ENCODE measurements around the gene GOSR1. TPM values are rescaled to one million over a fixed set of nuclear protein-coding genes. Genes with fewer than 3 reads are reported as not detected.
"Not testable (repeated sequence)": the region's sequence is repeated elsewhere in the genome, so short reads cannot be mapped to it uniquely, and the experiment has no call there.

Gene GOSR1
- total RNA-seq, 2 donors from 2014 or later = 50.8 to 57.3 TPM

- DNase-seq = no peak
- H3K9ac ChIP-seq (ENCODE audit: extremely low read depth, low read length, poor library complexity, severe bottlenecking) = no peak overlapping the region
- Mint-ChIP-seq H3K4me3 (no peak overlapping the region), H3K4me1 (no peaks in the 10 kb centered on the region), H3K9me3 (peaks cover 29% of the 10 kb centered on the region), H3K27ac (no peak overlapping the region), H3K27me3 (ENCODE audit: insufficient read depth) (no peaks in the 10 kb centered on the region), H3K36me3 (ENCODE audit: low read depth) (peaks cover 65% of the 10 kb centered on the region)
- no peak for TF ChIP-seq CTCF (conservative IDR thresholded peaks at IDR 0.05)
- H3K27ac ChIP-seq (ENCODE audit: low read depth, low read length) = no peak overlapping the region
- no peaks in the 10 kb centered on the region for H3K4me1 ChIP-seq (ENCODE audit: control insufficient read depth, insufficient read depth, low read length)
- H3K4me3 ChIP-seq (ENCODE audit: low read length) = peak overlapping the region; percentile 51
- 98 to 100% methylated on average over 2 to 7 of the region's 7 CpGs for WGBS, 2 experiments (ENCODE audit: insufficient coverage in 1 of 2, insufficient read length in 1 of 2)
- H3K9me3 ChIP-seq (ENCODE audit: control insufficient read depth, low read length) = peaks cover 32% of the 10 kb centered on the region
- no peaks in the 10 kb centered on the region for H3K27me3 ChIP-seq (ENCODE audit: control insufficient read depth, insufficient read depth, low read length, poor library complexity, severe bottlenecking)
- H3K36me3 ChIP-seq (ENCODE audit: control insufficient read depth, insufficient read depth, low read length) = peaks cover 51% of the 10 kb centered on the region
These were observed 44.6 kb downstream of the GOSR1 start for GRCh38 chr17:30521766-30522165.

- not testable (repeated sequence) for H3K4me1 ChIP-seq (ENCODE audit: control insufficient read depth, insufficient read depth, low read length); DNase-seq; H3K27ac ChIP-seq (ENCODE audit: low read depth, low read length); H3K4me3 Mint-ChIP-seq; H3K9ac ChIP-seq (ENCODE audit: extremely low read depth, low read length, poor library complexity, severe bottlenecking); H3K4me1 Mint-ChIP-seq; H3K27me3 ChIP-seq (ENCODE audit: control insufficient read depth, insufficient read depth, low read length, poor library complexity, severe bottlenecking); H3K27ac Mint-ChIP-seq; H3K4me3 ChIP-seq (ENCODE audit: low read length); H3K27me3 Mint-ChIP-seq (ENCODE audit: insufficient read depth)
- H3K9me3 Mint-ChIP-seq = peaks cover 29% of the 10 kb centered on the region
- peaks cover 54% of the 10 kb centered on the region for H3K36me3 Mint-ChIP-seq (ENCODE audit: low read depth)
- 95% methylated on average over 25 of the region's 35 CpGs; no CpG with 5 or more reads in 1 of the 2 experiments for WGBS, 2 experiments (ENCODE audit: insufficient coverage in 1 of 2, insufficient read length in 1 of 2)
- Histone ChIP-seq H3K9me3 (ENCODE audit: control insufficient read depth, low read length) (peaks cover 32% of the 10 kb centered on the region), H3K36me3 (ENCODE audit: control insufficient read depth, insufficient read depth, low read length) (peaks cover 44% of the 10 kb centered on the region)
These were observed 46.0 kb downstream of the GOSR1 start for GRCh38 chr17:30523236-30523635.

GRCh38 chr17:30524847-30525246 is 47.6 kb downstream of the GOSR1 start:
- no peaks in the 10 kb centered on the region for H3K4me1 ChIP-seq (ENCODE audit: control insufficient read depth, insufficient read depth, low read length)
- peaks cover 36% of the 10 kb centered on the region for H3K36me3 ChIP-seq (ENCODE audit: control insufficient read depth, insufficient read depth, low read length)
- H3K4me3 ChIP-seq (ENCODE audit: low read length) = no peak overlapping the region
- 89 to 90% methylated on average over 2 to 3 of the region's 3 CpGs for WGBS, 2 experiments (ENCODE audit: insufficient coverage in 1 of 2, insufficient read length in 1 of 2)
- no peaks in the 10 kb centered on the region for H3K4me1 Mint-ChIP-seq
- no peaks in the 10 kb centered on the region for H3K27me3 Mint-ChIP-seq (ENCODE audit: insufficient read depth)
- peaks cover 29% of the 10 kb centered on the region for H3K9me3 Mint-ChIP-seq
- TF ChIP-seq CTCF (conservative IDR thresholded peaks at IDR 0.05) = no peak
- no peak overlapping the region for H3K27ac ChIP-seq (ENCODE audit: low read depth, low read length)
- peaks cover 30% of the 10 kb centered on the region for H3K9me3 ChIP-seq (ENCODE audit: control insufficient read depth, low read length)
- no peak overlapping the region for H3K9ac ChIP-seq (ENCODE audit: extremely low read depth, low read length, poor library complexity, severe bottlenecking)
- no peak overlapping the region for H3K27ac Mint-ChIP-seq
- DNase-seq = no peak
- peaks cover 46% of the 10 kb centered on the region for H3K36me3 Mint-ChIP-seq (ENCODE audit: low read depth)
- H3K27me3 ChIP-seq (ENCODE audit: control insufficient read depth, insufficient read depth, low read length, poor library complexity, severe bottlenecking) = no peaks in the 10 kb centered on the region
- no peak overlapping the region for H3K4me3 Mint-ChIP-seq

GRCh38 chr17:30526401-30526800 is 49.2 kb downstream of the GOSR1 start:
- Mint-ChIP-seq H3K36me3 (ENCODE audit: low read depth) (peaks cover 30% of the 10 kb centered on the region), H3K4me3 (no peak overlapping the region), H3K4me1 (no peaks in the 10 kb centered on the region), H3K9me3 (peaks cover 22% of the 10 kb centered on the region), H3K27ac (no peak overlapping the region), H3K27me3 (ENCODE audit: insufficient read depth) (no peaks in the 10 kb centered on the region)
- Histone ChIP-seq H3K9me3 (ENCODE audit: control insufficient read depth, low read length) (peaks cover 14% of the 10 kb centered on the region), H3K4me1 (ENCODE audit: control insufficient read depth, insufficient read depth, low read length) (no peaks in the 10 kb centered on the region), H3K27me3 (ENCODE audit: control insufficient read depth, insufficient read depth, low read length, poor library complexity, severe bottlenecking) (no peaks in the 10 kb centered on the region), H3K9ac (ENCODE audit: extremely low read depth, low read length, poor library complexity, severe bottlenecking) (no peak overlapping the region), H3K36me3 (ENCODE audit: control insufficient read depth, insufficient read depth, low read length) (peaks cover 22% of the 10 kb centered on the region), H3K4me3 (ENCODE audit: low read length) (no peak overlapping the region), H3K27ac (ENCODE audit: low read depth, low read length) (no peak overlapping the region)
- TF ChIP-seq CTCF (conservative IDR thresholded peaks at IDR 0.05) = no peak
- DNase-seq = no peak
- WGBS, 2 experiments (ENCODE audit: insufficient coverage in 1 of 2, insufficient read length in 1 of 2) = 94 to 100% methylated on average over 2 of the region's 2 CpGs

GRCh38 chr17:30528701-30529100 is 51.5 kb downstream of the GOSR1 start:
- H3K27ac Mint-ChIP-seq; H3K36me3 Mint-ChIP-seq (ENCODE audit: low read depth); H3K9ac ChIP-seq (ENCODE audit: extremely low read depth, low read length, poor library complexity, severe bottlenecking); H3K4me3 Mint-ChIP-seq; H3K9me3 ChIP-seq (ENCODE audit: control insufficient read depth, low read length); H3K4me1 ChIP-seq (ENCODE audit: control insufficient read depth, insufficient read depth, low read length); H3K4me1 Mint-ChIP-seq; DNase-seq; H3K4me3 ChIP-seq (ENCODE audit: low read length); H3K27ac ChIP-seq (ENCODE audit: low read depth, low read length); H3K27me3 Mint-ChIP-seq (ENCODE audit: insufficient read depth); H3K36me3 ChIP-seq (ENCODE audit: control insufficient read depth, insufficient read depth, low read length); H3K27me3 ChIP-seq (ENCODE audit: control insufficient read depth, insufficient read depth, low read length, poor library complexity, severe bottlenecking); H3K9me3 Mint-ChIP-seq: not testable (repeated sequence)
- WGBS, 2 experiments (ENCODE audit: insufficient coverage in 1 of 2, insufficient read length in 1 of 2) = 87 to 96% methylated on average over 5 of the region's 5 CpGs

Measured in endodermal cell (in vitro differentiated cells).